Neural cell (in vitro differentiated cells): ENCODE results near the gene MICAL2.

Experiments used
- EZH2 ChIP-seq: fragments of 200-600, 300-800 bp; shearing (Covaris generic), sonication (generic); IDR thresholded peaks from 2 replicates; pipeline ENCODE4 v1.6.1; 2014; ENCODE audit warnings: antibody characterized with exemption, low read length, borderline replicate concordance, mild to moderate bottlenecking; ENCODE audit not compliant: insufficient read depth, poor library complexity, severe bottlenecking
- RAD21 ChIP-seq: fragments of 450-650 bp; conservative IDR thresholded peaks from 2 replicates; pipeline ENCODE4 v1.6.1; 2014; ENCODE audit warnings: antibody characterized with exemption, mild to moderate bottlenecking, moderate library complexity
- TF ChIP-seq, protein P1 (sequence below): fragments of 450-650 bp; IDR thresholded peaks from 2 replicates; pipeline ENCODE4 v1.5.1; 2014; ENCODE audit warnings: antibody characterized with exemption, mild to moderate bottlenecking, moderate library complexity; ENCODE audit not compliant: poor library complexity, severe bottlenecking

GRCh38 chr11:12241401-12241800 lies 131.0 kb downstream of the MICAL2 start:
- TF ChIP-seq, protein P1, sequence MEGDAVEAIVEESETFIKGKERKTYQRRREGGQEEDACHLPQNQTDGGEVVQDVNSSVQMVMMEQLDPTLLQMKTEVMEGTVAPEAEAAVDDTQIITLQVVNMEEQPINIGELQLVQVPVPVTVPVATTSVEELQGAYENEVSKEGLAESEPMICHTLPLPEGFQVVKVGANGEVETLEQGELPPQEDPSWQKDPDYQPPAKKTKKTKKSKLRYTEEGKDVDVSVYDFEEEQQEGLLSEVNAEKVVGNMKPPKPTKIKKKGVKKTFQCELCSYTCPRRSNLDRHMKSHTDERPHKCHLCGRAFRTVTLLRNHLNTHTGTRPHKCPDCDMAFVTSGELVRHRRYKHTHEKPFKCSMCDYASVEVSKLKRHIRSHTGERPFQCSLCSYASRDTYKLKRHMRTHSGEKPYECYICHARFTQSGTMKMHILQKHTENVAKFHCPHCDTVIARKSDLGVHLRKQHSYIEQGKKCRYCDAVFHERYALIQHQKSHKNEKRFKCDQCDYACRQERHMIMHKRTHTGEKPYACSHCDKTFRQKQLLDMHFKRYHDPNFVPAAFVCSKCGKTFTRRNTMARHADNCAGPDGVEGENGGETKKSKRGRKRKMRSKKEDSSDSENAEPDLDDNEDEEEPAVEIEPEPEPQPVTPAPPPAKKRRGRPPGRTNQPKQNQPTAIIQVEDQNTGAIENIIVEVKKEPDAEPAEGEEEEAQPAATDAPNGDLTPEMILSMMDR: no peak
- TF ChIP-seq RAD21: no peak
- no peak for TF ChIP-seq EZH2
